ENCODE measurements around the gene FAM185A. TPM values are rescaled to one million over a fixed set of nuclear protein-coding genes. Genes with fewer than 3 reads are reported as not detected.

The FAM185A gene
- total and polyA plus RNA-seq, 2 of the 8 experiments (the other 6 are each of a cell fraction or from before 2014, with no cell fraction given), result 5.2 to 6.6 TPM

DNA sequence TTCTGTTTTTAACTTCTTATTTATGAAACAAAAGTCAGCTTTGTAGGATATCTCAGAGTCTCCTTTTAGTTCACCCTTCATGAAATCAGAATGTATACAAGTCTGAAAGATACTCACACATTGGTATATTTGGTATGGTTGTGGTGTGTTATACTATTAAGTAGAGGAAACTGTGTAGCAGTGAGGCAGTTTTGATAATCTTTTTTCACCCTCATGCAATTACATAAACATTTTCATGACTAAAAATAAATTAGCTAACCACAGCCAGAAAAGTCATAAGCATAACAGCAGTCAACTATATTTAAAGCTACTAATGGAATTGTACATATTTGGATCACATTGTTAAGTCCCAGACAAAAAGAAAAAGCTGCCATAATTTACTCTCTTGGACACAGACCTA lies 62.1 kb downstream of the FAM185A start:
- H3K9ac ChIP-seq (replicated peaks in 1 of 4; ENCODE audit: extremely low read depth in 1 of 4, low read depth in 3 of 4, low read length in 3 of 4), result no peak overlapping the region
- H3K4me2 ChIP-seq (ENCODE audit: insufficient read depth in 1 of 2, low read depth in 2 of 2, low read length in 2 of 2), result no peak overlapping the region
- TF ChIP-seq NANOG (IDR thresholded peaks at IDR 0.05; ENCODE audit: insufficient read depth, low read depth, low read length, poor library complexity, severe bottlenecking) (no peak), POLR2A (IDR thresholded peaks at IDR 0.05; ENCODE audit: control extremely low read depth in 1 of 2, low read depth in 2 of 2, low read length in 2 of 2) (no peak), RFX5 (IDR thresholded peaks at IDR 0.05; ENCODE audit: borderline replicate concordance, low read depth, low read length) (no peak), SRF (IDR thresholded peaks at IDR 0.05; ENCODE audit: low read depth, low read length) (no peak), RAD21 (IDR thresholded peaks at IDR 0.05 in 1 of 2, conservative IDR thresholded peaks at IDR 0.05 in 1 of 2; ENCODE audit: low read depth in 2 of 2, low read length in 2 of 2) (no peak), CBX8 (IDR thresholded peaks at IDR 0.05; ENCODE audit: borderline replicate concordance, low read depth, low read length) (no peak), SIRT6 (IDR thresholded peaks at IDR 0.05; ENCODE audit: low read length) (no peak), SP4 (IDR thresholded peaks at IDR 0.05; ENCODE audit: low read length) (no peak)
- TF ChIP-seq, protein P1, sequence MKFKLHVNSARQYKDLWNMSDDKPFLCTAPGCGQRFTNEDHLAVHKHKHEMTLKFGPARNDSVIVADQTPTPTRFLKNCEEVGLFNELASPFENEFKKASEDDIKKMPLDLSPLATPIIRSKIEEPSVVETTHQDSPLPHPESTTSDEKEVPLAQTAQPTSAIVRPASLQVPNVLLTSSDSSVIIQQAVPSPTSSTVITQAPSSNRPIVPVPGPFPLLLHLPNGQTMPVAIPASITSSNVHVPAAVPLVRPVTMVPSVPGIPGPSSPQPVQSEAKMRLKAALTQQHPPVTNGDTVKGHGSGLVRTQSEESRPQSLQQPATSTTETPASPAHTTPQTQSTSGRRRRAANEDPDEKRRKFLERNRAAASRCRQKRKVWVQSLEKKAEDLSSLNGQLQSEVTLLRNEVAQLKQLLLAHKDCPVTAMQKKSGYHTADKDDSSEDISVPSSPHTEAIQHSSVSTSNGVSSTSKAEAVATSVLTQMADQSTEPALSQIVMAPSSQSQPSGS (IDR thresholded peaks at IDR 0.05; ENCODE audit: low read length), result no peak
- H3K56ac ChIP-seq (replicated peaks; ENCODE audit: insufficient read length, low read depth, low read length), result no peak overlapping the region
- H2BK12ac ChIP-seq (ENCODE audit: low read depth, low read length), result no peak overlapping the region
- no peak overlapping the region for H4K91ac ChIP-seq (replicated peaks; ENCODE audit: insufficient read length, low read length)
- H3K4me1 ChIP-seq (replicated peaks in 1 of 4; ENCODE audit: control insufficient read depth in 3 of 4, insufficient read depth in 4 of 4, low read length in 3 of 4), result no peaks in the 10 kb centered on the region
- no peak overlapping the region for H3K23ac ChIP-seq (ENCODE audit: insufficient read length)
- H3K79me1 ChIP-seq (ENCODE audit: low read depth, low read length), result no peaks in the 10 kb centered on the region
- no peak overlapping the region for H2AFZ ChIP-seq (ENCODE audit: low read length)
- ChIA-PET CTCF (ENCODE audit: partially characterized antibody) (interaction anchor here (1.2 kb wide), 1 partner anchor 251 kb away, joined by 4 read pairs; no protein-coding TSS in a partner anchor), POLR2A (ENCODE audit: partially characterized antibody) (no interaction called here)
- DNase-seq (ENCODE audit: low read depth in 1 of 2, low spot score in 2 of 2) (no peak), FAIRE-seq (no peak)
- H4K5ac ChIP-seq (ENCODE audit: insufficient read length, low read depth, low read length), result no peak overlapping the region
- H3K27me3 ChIP-seq (replicated peaks in 1 of 4; ENCODE audit: control insufficient read depth in 3 of 4, extremely low read depth in 1 of 4, insufficient read depth in 3 of 4, low read length in 3 of 4), result no peaks in the 10 kb centered on the region
- no peak overlapping the region for H3K18ac ChIP-seq (ENCODE audit: extremely low read depth, low read length)
- no peaks in the 10 kb centered on the region for H3K36me3 ChIP-seq (ENCODE audit: control insufficient read depth in 2 of 4, insufficient read depth in 4 of 4, low read length in 3 of 4)
- no peak overlapping the region for H3K27ac ChIP-seq (ENCODE audit: low read depth, low read length)
- no peak overlapping the region for H3K14ac ChIP-seq (ENCODE audit: insufficient read length)
- H2BK20ac ChIP-seq (ENCODE audit: low read length), result no peak overlapping the region
- no peak overlapping the region for H3K4ac ChIP-seq (replicated peaks; ENCODE audit: insufficient read length, low read depth, low read length)
- no peak overlapping the region for H2BK120ac ChIP-seq (replicated peaks; ENCODE audit: low read depth, low read length)
- no peak overlapping the region for H4K8ac ChIP-seq (ENCODE audit: extremely low read depth, insufficient read depth, low read length)
- H3K79me2 ChIP-seq (ENCODE audit: control insufficient read depth in 1 of 2, insufficient read depth in 2 of 2, low read length in 2 of 2), result no peaks in the 10 kb centered on the region
- H3K23me2 ChIP-seq (ENCODE audit: low read depth, low read length), result no peaks in the 10 kb centered on the region
- H2BK5ac ChIP-seq (ENCODE audit: low read depth, low read length), result no peak overlapping the region
- H4K20me1 ChIP-seq (replicated peaks in 1 of 2; ENCODE audit: control insufficient read depth in 1 of 2, insufficient read depth in 2 of 2, low read length in 2 of 2), result no peaks in the 10 kb centered on the region
- no peak overlapping the region for H3K4me3 ChIP-seq (ENCODE audit: extremely low read depth in 1 of 4, insufficient read depth in 2 of 4, low read depth in 3 of 4, low read length in 4 of 4)
- no peak overlapping the region for H2BK15ac ChIP-seq (ENCODE audit: low read length)
- H3K9me3 ChIP-seq (ENCODE audit: insufficient read depth in 2 of 2, low read depth in 1 of 2, low read length in 1 of 2), result no peaks in the 10 kb centered on the region
- H2AK5ac ChIP-seq (ENCODE audit: low read depth, low read length), result no peak overlapping the region

All from H1 (cell line).